Stimulated activated CD4-positive, alpha-beta T cell treated with anti-CD3 and anti-CD28 coated beads, Interleukin-1b, Interleukin-23, amount 100 ng/mL, for 48 hours (primary cell): ENCODE measurements around the gene MTG1.
"Not testable (repeated sequence)": the region's sequence is repeated elsewhere in the genome, so short reads cannot be mapped to it uniquely, and the experiment has no call there.

ENCODE experiments used
- DNase-seq: peaks from one replicate; pipeline ENCODE4 v3.0.0-alpha.2; 2020

The MTG1 gene

GRCh38 chr10:133431888-133432613, 38.1 kb downstream of the MTG1 start:
- not testable (repeated sequence) for DNase-seq

GRCh38 chr10:133432789-133433188, 38.8 kb downstream of the MTG1 start:
- not testable (repeated sequence) for DNase-seq

- DNase-seq: no peak
These were observed 44.8 kb downstream of the MTG1 start for GRCh38 chr10:133438711-133439273.

- DNase-seq: no peak
These were observed 45.8 kb downstream of the MTG1 start for GRCh38 chr10:133439517-133440461.

GRCh38 chr10:133440633-133441285, 46.8 kb downstream of the MTG1 start:
- no peak for DNase-seq

- not testable (repeated sequence) for DNase-seq
These were observed 47.4 kb downstream of the MTG1 start for GRCh38 chr10:133441356-133441755.

GRCh38 chr10:133441780-133442179, 47.8 kb downstream of the MTG1 start:
- no peak for DNase-seq

- DNase-seq: peak; percentile 30
These were observed 48.4 kb downstream of the MTG1 start for GRCh38 chr10:133442191-133442966.

- DNase-seq: no peak
These were observed 49.3 kb downstream of the MTG1 start for GRCh38 chr10:133442967-133443924.

- no peak for DNase-seq
These were observed 50.6 kb downstream of the MTG1 start for GRCh38 chr10:133444342-133445267.

GRCh38 chr10:133445268-133445732, 51.3 kb downstream of the MTG1 start:
- no peak for DNase-seq

- DNase-seq: no peak
These were observed 52.1 kb downstream of the MTG1 start for GRCh38 chr10:133445751-133446708.

GRCh38 chr10:133446979-133447378, 53.0 kb downstream of the MTG1 start:
- DNase-seq: no peak

GRCh38 chr10:133448120-133448519, 54.2 kb downstream of the MTG1 start:
- DNase-seq: no peak

- no peak for DNase-seq
These were observed 57.4 kb downstream of the MTG1 start for GRCh38 chr10:133451346-133451745.

- no peak for DNase-seq
These were observed 58.5 kb downstream of the MTG1 start for GRCh38 chr10:133452453-133452852.

GRCh38 chr10:133453516-133454203, 59.7 kb downstream of the MTG1 start, which contains the start of gene SCART1:
SCART1 (plus strand) TSS chr10:133453945; CDS start chr10:133453998, 53 bp downstream.
- DNase-seq: no peak
